GM21717 (cell line): Measurements from ENCODE around the gene TRIM71.
"Not testable (repeated sequence)": the region's sequence is repeated elsewhere in the genome, so short reads cannot be mapped to it uniquely, and the experiment has no call there.

Experiments
- ATAC-seq: cut with Tn5 transposase; IDR thresholded peaks from one replicate; pipeline ENCODE4 v1.9.1; 2021; ENCODE audit warnings: mild to moderate bottlenecking, moderate library complexity; ENCODE audit not compliant: unreplicated experiment

Gene TRIM71

DNA sequence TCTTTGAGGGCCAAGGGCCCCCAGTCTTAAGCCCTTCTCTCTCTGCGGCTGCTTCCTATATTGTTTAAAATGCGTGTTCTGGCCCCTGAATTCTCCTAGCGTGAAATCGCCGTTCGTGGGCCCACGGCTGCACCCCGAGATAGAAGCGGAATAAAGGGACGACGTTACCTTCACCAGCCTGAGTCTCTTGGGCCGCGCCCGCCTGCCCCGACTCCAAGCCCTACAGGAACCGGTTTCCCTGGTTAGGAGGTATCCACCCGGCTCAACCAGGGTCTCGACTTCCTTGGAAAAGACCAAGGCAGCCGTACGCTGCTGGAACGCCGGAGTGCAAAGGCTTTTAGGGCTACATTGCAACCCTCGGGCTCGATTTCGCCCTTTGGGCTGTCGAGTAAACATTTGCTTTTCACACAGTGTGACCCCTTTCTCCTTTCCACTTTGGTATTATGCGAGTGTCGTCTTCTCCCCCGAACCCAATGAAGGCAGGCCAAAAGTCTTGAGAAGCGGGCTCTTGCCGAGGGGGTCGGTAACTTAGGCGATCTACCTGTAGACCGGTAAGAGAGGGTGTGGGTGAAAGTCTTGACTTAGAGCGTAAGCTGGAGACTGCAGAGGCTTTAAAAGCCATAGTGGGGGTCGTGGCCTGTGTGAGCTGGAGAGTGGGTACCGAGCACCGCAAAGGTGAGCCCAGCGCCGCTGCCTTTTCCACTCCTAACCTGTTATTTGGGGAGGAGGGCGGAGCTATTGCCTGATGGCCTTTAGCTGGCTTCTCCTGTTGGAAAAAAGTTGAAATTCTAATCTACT is 2.0 kb downstream of the TRIM71 start:
- no peak for ATAC-seq

DNA sequence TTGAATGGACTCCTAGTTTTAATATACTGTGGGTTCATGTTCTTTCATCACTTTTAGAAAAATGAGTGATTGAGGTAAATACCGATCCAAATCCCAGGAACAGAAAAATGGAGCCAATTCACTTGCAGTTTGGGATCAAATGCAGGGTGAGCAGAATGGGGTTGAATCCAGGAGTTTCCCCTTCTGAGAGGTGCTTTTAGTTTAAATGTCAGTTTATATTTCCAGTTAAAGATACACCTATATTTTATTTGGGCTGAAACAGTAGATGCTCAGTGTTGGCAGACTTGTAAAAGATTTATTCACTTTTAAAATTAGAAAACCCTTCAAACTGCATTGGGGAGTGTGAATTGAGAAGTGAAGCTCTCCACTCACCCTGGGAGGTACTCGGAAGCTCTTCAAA is 2.6 kb downstream of the TRIM71 start:
- no peak for ATAC-seq

DNA sequence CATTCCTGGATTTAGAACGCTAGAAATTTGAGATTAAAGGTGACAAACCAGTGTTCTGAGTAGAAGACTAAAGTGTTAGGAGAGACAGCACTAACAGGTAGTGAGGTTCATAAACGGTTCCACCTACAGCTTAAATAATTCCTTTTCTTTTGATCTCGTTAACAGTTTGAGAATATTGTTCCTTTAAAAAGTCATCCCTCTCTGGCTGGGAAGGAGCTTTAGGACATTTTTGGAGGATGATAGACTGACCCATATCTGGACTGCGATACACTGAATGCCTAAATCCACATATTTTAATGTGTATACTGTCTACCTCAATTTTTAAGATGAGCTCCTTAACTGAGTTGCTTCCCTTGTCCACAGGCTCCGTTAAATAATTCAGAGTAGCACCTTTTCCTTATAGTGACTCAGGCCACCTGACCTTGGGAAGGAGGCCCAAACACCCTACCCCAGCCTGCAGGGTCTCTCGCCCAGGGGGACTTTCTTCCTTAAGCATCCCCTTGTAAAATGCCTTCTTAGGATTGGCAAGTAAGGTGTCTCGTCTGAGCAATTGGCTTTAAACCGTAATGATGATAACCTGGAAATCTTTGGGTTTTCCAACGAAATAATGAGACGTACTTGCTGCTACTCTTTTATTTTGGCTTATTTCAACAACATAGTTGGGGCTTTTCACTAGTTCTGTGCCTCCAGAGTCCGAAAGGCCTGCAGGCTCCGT is 3.3 kb downstream of the TRIM71 start:
- ATAC-seq: no peak

DNA sequence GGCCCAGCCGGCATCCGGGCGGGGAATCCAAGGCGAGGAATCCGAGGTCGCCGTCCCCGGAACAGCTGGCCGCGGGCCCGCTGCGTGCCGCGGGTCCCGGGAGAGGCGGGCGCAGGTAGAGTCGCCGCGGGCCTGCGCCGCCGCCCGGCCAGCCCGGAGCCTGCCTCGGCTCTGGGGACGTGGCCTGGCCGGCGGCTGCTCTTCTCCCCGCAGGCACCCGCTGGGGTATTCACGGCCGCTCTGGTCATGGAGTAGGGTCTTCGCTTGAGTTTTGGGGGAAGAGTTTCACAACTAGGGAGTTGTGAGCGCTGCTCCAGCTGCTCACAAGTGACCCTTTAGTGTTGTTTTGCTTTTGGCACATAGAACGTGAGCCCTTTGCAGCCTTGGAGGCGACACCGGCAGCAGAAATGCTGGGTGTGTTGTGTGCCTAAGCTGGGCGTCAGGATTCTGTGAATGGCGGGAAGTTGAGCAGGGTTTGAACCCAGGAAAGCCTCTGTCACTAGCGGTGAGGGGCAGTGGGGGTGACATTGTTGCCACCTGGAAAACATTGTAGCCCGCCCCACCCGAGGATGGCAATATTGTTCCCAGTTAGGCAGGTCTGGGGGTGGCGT is 4.0 kb downstream of the TRIM71 start:
- no peak for ATAC-seq

DNA sequence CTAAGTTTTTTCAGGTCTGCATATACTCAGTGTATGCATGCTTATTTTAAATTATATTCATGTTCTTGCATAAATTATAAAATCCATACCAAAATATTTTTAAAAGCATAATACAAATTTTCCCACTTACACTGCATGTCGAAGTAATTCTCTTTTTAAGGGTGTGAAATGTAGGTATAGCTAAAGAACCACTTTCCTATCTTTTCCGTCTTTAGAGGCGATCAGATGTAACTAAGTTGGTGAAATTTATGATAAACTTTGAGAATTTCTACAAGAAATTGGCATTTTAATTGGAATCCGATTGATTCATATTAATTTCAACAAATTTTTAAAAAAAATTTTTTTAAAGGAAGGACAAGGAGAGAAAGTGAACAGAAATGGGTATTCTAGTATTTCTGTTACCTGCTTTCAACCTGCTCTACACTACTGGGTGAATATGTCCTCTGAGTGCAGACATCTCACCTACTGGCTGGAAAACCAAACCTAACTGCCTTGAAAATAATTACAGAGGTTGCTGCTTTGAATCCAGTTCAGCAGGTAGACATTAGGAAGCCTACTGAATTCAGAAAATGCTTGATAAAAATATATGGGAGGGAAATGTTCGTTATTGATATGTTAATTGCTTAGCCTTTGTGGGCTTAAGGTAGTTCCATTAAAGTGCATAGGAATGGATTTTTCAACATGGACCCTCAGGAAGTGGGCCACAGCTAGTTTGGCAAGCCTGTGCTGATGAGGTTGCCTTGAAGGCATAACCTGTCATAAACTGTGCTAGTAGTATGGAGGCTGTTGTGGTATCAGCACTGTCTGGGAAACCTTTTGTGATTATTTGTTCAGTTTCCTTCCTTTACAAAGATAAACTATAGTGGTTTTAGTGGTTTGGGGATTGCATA is 5.1 kb downstream of the TRIM71 start:
- ATAC-seq: no peak

DNA sequence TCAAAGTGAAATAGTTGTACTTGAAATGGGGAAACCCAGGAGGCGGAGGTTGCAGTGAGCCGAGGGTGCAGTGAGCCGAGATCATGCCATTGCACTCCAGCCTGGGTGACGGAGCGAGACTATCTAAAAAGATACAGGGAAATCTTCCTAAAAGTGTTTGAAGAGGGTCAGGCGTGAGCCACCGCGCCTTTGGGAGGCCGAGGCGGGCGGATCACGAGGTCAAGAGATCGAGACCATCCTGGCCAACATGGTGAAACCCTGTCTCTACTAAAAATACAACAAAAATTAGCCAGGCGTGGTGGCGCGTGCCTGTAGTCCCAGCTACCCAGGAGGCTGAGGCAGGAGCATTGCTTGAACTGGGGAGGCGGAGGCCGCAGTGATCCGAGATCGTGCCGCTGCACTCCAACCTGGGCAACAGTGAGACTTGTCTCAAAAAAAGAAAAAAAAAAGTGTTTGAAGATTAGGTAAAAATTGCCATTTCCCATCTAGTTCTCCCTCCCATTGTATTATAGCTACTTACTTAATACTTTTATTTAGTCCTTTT is 5.9 kb downstream of the TRIM71 start:
- not testable (repeated sequence) for ATAC-seq

DNA sequence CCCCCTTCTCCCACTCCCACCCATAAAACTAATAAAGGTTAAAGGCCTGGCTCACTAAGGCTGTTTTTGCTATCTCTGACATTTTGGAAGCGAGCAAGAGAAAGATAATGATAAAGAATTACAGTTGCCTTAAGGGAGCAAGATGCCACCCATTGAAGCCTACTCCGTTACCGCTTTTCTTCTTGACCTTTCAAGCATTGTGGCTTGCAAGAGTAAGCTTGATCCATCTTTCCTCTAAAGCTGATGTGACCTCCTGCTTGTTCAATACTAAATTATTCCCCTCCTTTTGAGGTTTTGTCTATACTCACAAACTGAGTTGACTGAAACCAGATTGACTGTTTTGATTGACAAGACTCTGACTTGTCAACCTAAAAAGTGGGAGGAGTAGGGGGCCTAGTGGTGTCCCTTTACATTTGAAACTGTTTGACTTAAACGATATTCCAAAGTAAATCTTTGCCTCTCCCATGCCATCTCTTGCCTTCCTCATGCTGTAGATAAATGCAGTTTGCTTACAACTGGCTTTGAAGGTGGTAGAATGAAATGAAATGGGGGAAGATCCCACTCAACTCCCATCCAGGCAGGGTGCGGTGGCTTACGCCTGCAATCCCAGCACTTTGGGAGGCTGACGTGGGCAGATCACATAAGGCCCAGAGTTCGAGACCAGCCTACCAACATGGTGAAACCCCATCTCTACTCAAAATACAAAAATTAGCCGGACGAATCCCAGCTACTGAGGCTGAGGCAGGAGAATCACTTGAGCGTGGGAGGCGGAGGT is 8.0 kb downstream of the TRIM71 start:
- ATAC-seq: no peak

DNA sequence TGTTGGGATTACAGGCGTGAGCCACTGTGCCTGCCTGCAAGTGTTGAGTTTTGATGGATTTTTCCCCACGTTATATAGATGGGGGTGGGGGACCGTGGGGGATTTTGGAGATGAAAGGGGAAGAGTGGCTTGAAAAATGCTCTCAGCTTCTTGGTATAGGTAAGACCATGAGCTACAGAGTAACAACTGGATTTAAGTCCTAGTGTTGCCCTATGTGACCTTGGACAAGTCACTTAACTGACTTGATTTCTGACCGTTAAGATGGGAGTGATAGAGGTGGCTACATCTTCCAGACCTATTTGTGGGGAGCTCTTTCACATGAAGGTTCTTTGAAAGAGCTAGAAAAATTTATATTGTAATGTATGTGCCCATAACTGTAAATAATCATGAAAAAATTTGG is 13.3 kb downstream of the TRIM71 start:
- ATAC-seq: no peak

DNA sequence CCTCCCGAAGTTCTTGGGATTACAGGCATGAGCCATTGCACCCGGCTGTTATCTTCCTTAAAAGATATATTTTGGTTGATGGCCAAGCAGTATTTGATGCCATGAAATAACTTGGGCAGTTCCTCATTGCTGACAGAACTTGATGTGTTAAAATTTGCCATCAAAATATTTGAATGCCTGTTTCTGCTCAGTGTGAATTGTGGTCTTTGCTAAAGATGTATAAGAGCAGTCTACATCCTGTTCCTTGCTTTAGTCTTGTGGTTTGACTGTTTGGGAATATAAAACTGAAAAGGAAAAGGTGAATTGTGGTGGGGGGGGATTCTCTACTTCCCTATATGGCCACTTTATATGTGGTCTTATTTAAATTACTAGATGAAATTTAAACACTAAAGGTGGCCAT is 14.0 kb downstream of the TRIM71 start:
- ATAC-seq: no peak

DNA sequence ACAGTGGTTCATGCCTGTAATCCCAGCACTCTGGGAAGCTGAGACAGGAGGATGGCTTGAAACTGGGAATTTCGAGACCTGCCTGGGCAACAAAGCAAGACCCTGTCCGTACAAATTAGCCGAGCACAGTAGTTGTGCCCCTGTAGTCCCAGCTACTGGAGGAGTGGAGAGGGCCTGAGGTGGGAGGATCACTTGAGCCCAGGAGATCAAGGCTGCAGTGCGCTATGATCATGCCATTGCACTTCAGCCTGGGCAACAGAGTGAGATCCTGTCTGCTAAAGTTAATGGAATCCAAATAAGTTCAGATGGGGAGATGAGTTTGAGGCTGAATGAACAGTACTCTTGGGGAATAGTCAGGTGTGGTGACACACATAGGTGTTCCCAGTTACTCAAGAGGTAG is 14.4 kb downstream of the TRIM71 start:
- no peak for ATAC-seq

DNA sequence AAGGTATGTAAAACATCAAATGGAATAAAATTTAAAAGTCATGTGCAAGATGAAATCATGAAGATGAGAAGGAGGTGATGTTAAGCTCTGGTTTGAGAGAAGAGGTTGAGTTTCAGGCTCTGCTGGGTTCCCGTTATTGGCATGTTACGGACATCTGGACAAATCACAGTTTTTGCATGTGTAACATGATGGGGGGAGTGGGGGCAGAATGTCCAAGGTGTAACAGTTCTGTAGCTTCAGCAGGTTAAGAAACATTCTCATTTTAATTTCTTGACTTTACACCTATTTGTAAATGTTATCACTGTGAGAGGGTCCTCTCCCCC is 17.2 kb downstream of the TRIM71 start:
- ATAC-seq: no peak

DNA sequence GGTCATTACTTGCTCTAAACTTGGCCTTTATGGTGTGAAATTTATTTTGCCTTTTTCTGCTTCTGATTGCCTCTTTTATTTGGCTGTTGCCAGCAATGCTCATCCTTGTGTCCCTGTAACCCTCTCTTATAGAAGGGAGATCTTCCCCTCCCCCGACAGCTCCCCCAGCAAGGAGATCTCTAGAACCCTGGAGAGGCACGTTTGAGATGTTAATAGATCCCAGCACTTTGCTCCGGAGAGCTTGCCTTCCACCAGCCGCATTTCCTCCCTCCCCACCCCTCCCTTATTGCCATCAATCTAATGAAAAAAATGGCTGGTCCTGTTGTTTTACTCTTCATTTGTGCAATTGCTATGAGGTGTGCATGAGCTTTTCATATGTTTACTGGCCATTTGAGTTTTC is 18.2 kb downstream of the TRIM71 start:
- no peak for ATAC-seq

DNA sequence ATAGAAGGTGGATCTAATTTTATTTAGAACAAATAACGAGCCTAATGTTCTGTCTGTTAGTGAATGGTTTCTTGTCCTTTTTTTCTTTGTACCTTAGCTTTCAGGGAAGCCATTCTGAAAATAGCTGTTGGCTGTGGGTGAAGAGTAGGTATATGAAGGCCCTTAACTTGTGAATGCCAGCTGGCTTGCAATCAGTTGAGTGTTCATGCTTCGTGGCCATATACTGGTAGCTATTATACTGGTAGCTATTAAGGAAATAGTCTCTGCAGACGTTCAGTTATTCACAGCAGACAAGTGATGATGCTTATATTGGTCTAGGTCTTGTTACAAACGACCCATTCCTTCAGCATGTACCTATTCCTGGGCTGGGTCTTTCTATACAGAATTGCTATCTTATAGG is 18.8 kb downstream of the TRIM71 start:
- ATAC-seq: no peak

DNA sequence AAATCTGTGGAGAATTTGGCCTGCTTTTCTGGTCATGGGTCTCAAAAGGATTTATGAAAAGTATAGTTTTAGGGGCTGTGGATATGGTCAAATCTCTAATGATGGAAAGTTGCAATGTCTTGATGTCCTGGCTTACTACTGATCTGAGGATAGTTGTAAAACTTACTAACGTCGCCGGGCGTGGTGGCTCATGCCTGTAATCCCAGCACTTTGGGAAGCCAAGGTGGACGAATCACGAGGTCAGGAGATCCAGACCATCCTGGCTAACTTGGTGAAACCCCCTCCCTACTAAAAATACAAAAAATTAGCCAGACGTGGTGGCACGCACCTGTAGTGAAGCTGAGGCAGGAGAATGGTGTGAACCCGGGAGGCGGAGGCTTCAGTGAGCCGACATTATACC is 19.6 kb downstream of the TRIM71 start:
- ATAC-seq: no peak

DNA sequence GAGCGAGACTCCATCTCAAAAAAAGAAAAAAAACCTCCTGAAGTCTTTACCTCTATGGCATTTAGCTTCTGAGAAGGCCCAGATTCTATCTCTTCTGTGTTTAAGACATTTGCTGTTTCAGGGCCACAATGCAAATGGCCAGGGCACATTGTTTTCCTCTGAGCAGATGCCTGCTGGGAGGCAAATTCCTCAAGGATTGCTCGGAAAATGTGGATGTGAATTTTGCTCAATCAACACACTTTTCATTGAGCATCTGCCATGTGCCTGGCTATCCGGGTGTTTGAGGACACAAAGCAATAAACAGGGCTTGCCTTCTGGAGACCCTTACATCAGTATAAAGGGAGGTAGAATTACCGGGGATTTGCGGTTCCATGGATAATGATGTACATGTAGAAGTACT is 20.0 kb downstream of the TRIM71 start:
- ATAC-seq: no peak

DNA sequence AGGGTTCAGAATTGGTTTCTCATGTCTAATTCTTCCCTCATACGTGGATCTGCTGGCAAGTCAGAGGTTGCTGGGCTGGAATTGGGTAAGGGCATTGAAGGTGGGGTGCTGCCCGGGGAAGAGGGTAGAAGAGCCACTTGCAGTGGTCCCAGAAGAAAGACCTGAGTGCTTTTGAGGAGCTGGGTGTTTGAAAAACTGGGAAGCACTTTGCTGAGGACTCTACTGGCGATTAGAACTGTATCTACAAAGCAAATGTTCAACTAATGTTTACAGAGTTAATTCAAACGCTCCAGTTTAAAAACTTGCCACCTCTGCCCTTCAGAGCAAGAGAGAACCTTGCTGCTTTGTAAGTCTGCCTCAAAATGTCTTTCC is 21.9 kb downstream of the TRIM71 start:
- no peak for ATAC-seq

DNA sequence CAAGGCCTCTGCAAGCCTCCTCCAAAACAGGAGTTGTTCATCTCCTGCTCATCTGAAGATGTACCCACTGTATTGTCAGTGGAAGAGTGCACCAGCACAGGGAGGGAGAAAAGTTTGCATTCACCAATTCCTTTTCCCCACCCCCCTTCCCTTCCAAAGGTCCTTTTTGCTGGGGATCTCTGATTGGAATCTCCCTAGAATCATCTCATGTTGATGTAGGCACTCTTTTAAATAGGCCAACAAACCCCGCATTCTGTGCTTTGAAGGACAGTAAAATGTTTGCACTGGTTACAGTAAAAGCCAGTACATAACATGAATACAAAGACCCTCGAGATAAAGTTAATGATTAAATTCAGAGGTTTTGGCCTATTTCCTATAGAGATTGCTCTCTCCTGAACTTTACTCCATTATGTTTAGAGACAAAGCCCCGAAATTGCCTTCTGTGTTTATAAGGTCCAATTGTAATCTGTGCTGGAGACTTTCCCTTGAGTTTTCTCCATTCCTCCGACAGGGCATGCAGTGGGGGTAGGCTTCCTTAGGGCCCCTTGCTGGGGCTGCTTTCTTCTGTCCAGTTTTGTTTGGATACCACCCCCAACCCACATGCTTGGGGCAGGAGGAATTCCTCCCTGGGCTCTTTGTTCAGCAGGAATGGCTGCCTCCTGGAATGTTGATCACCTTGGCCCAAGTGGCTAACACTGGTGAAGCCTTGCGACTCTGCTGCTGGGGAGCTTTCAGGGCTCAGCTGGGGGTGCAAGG is 22.5 kb downstream of the TRIM71 start:
- ATAC-seq: no peak

DNA sequence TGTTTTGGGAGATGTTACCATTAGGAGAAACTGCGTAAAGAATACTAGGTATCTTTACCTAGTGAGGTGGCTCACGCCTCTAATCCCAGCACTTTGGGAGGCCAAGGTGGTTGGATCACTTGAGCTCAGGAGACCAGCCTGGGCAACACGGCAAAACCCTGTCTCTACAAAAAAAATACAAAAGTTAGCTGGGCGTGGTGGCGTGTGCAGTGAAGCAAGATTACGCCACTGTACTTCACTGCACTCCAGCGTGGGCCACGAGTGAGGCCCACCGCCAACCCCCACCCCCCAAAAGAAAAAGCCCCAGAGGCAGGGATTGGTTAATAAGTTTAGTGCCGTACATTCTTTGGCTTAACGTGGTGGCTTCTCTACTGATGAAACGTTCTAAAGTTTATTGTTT is 23.5 kb downstream of the TRIM71 start:
- ATAC-seq: no peak

DNA sequence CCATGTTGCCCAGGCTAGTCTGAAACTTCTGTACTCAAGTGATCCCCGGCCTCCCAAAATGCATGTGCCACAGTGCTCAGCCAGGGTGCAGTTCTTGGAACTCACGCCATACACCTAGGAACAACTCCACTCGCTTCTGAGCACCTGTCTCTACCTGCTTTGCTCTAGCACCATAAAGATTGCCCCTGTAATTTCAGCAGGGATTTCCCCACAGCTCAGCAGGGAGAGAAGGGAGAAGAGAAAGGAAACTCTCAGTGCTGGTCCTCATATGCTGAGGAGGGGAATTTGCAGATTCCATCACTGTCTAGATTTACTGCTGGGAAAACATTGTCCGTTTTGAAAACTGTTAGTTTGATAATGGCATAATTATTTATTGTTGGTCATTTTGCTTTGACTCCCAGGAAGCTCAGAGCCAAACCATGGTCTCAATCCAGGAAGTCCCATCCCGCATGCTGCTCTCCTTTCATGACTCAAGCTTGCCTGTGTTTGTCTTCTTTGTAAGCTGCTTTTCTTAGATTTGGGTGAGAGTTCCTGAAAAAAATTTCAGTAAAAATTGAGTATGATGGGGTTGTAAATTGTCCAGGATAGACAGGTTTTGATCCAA is 24.2 kb downstream of the TRIM71 start:
- ATAC-seq: no peak
